HT1080 (cell line): ENCODE data around the gene COLEC12. TPM values are rescaled to one million over a fixed set of nuclear protein-coding genes. Genes with fewer than 3 reads are reported as not detected.
A peak's percentile ranks its signal among the peaks of the same experiment; 100 is the strongest.

Experiments used
- DNase-seq: peaks from one replicate; pipeline ENCODE4 v3.0.0-alpha.2; 2015; ENCODE audit warnings: low read depth
- polyA plus RNA-seq, 2 experiments: library from polyadenylated mRNA; depleted of rRNA; stranded (reverse); fragments of >200 nt; gene quantifications; 2 replicates each; pipeline ENCODE4 v1.2.3, GENCODE V29; 2015
- total RNA-seq: library from RNA; depleted of rRNA; stranded (reverse); fragments of >200 nt; shearing (Covaris generic); gene quantifications from 2 replicates; pipeline ENCODE4 v1.2.3, GENCODE V29; 2014; rRNA removed

Gene COLEC12
- total RNA-seq: not detected in 2 replicates
- polyA plus RNA-seq (2015; cell fraction: cytosol; rRNA removed): 0.01 and 0.10 TPM in 2 replicates
- 0.10 and 0.11 TPM in 2 replicates for polyA plus RNA-seq (2015; cell fraction: nucleus; rRNA removed)

DNA sequence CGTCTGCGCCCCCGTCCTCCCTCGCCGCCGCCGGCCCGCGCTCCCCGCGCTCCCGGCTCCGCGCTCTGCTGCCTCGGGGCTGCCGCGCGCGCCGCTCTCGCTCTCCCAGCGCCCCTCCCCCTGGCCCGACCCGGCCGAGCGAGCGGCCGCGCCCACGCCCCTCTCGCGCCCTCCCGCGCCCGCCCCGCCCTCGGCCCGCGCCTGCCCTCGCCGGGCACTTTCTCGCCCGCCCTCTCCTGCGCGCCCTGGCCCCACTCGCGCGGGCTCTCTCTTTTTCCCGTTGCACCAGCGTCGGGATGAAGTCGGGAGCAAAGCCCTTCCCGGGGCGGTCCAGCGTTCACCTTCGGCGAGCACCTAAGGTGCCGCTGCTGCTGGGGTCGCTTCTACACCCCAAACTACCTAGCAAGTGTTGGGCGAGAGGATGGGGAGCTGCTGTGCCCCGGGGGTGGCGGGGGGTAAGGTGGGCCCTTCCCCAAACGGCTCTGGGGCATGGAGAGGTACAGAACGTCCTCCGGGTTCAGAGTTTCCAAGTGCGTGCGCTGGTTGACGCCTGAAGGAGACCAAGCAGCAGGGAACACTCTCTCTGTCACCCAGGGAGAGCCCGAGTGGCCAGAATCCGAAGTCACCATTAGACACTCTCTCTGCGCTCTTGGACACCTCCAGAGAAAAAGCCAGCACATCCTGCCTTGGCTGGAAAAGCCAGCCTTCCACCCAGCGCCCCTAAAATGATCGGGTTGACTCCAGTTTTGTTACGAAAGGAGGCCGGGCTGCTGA, at the start of gene COLEC12:
TSS of gene COLEC12 (minus strand) at position 70 of the 774 bp plus-strand sequence. CDS start 187 bp downstream, outside the sequence.
- DNase-seq: no peak

GRCh38 chr18:549967-550366, 49.5 kb upstream of the COLEC12 start:
- DNase-seq: no peak

DNA sequence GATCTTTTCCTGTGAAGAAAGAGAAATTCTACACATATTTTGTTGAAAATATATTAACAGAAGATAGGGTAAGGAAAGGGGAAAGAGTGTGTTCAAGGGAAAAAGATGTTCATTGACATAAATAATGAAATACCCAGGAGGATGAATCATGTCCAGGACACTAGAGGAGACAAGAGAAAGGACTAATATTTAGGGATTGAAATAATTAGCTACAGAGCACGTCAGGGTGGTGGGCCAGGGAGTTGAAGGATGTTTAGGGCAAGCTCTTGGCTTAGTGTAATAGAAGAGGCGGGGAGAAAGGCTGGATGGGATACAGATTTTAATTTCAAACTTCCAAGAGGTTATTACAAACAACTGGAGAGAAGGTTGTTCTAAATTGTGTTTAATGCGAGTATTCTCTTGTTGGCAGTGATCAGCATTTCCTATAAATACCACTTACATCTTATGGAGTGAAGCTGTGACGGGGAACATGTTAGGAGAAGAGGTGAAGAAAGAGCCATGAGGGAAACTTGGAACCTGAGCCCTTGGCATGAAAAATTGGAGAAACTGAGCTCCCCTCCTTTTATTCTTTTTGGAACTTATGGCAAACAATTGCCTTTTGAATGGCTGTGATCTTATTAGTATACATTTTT, 43.1 kb upstream of the COLEC12 start:
- no peak for DNase-seq

GRCh38 chr18:533995-534601, 33.6 kb upstream of the COLEC12 start:
- no peak for DNase-seq

DNA sequence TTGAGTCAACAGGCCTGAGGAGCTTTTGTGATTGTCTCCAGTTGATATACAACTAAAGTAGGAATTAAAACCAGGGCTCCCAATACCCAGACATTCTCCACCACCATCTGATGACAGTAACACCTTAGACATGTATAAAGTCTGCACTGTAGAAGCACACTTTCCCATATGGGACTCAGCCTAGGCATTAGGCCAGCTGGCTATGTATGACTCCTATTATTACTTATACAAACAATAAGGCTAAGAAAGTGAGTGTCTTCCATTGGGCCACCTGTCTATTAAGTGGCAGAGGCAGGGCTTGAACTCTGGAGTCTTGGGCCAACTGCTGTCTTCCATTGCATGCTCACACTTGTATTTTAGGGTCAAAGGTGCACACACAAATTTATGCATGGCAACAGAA, 32.1 kb upstream of the COLEC12 start:
- DNase-seq: no peak

- no peak for DNase-seq
These were observed 31.5 kb upstream of the COLEC12 start for GRCh38 chr18:532018-532417.

DNA sequence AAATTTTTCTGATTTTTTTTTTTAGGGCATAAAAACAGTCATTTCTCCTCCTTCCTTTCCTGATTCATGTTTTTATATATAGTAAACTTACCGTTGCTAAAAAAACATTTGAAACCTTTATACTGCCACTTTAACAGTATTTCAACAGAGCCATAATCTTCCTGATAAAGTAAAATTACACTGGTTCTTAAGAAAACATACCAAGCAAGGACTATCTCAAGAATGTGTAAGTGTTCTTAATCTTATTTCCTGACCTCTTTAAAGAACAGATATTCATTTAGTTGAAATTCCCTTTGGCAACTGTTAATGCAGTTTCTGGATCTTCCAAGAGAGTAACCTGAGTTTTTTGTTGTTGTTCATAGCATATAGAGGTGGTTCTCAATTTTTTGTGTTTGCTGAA, 26.6 kb upstream of the COLEC12 start:
- no peak for DNase-seq

DNA sequence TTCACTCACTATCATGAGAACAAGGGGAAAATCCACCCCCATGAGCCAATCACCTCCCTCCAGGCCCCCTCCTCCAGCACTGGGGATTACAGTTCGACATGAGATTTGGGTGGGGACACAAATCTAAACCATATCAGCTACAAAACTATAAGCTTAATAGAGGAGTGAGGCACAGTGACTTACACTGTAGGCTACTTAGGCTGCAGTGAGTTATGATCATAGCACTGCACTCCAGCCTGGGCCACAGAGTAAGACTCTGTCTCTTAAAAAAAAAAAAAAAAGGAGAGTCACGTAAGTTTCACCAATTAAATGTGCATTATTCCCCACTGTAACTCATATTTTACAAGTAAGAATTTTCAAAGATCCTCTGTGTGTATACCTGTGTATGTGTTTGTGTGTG, 26.2 kb upstream of the COLEC12 start:
- DNase-seq: no peak

DNA sequence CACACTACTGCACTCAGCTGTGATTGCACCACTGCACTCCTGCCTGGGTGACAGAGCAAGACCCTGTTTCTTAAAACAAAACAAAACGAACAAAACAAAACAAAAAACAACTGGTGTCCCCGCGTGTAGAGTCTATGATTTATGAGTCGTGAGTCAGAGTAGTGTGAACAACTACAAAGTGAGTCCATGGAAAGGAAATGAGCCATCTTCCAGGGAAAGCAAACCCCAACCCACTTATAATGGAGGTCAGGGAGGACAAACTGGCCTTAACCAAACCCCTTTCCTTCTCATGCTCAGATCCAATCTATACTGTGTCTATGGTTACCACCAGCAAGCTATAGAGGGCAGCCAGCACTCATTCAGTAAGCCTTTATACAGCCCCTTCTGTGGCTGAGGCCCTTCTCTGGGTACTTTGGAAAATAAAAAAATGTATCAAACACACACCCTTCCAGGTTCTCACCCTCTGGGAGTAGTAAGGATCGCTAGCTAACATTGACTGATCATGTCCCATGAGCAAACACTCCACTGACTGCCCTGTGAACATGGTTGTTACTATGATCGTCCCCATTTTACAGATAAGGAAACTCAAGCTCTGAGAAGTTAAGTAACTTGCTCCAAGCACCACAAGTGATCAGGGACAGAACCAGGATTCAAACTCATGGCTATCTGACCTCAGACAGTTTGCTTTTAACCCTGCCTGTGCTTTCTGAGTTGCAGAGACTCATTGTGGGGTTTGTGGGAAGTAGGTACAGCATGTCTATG, 24.7 kb upstream of the COLEC12 start:
- peak; percentile 87 for DNase-seq

DNA sequence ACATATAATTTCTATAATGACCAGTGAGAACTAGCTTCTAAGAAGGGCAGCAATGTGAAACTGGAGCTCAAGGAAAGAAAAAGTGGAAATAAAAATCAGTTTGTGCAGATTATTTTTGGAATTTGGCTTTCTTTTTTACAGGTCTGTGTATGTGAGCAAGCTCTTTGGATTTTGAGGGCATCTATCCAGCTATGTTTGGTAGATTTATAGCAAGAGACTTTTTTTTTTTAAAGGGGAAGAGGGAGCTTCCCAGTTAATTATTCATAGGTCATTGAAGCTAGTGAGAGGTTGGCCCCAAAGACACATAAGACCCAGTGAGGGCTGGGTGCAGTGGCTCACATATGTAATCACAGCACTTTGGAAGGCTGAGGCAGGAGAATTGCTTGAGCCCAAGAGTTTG, 24.0 kb upstream of the COLEC12 start:
- DNase-seq: peak; percentile 26

DNA sequence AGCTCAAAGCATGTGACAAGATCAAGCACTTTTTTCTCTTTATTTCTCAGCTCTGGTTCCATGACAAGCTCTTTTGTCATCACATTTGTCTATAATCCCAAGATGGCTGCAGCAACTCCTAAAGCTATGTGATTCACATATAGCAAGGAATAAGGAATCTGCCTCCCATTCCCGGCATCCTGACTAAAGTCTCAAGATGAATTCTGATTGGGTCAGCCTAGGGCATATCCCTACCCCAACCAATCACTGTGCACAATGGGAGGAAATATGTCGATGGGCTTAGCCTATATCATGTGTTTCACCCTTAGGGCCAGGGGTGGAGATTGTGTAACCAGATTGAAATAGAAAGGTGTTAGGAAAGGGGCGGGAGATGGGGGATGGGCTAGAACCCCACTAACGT, 23.1 kb upstream of the COLEC12 start:
- no peak for DNase-seq

- DNase-seq: peak; percentile 35
These were observed 18.7 kb upstream of the COLEC12 start for GRCh38 chr18:519019-519879.

DNA sequence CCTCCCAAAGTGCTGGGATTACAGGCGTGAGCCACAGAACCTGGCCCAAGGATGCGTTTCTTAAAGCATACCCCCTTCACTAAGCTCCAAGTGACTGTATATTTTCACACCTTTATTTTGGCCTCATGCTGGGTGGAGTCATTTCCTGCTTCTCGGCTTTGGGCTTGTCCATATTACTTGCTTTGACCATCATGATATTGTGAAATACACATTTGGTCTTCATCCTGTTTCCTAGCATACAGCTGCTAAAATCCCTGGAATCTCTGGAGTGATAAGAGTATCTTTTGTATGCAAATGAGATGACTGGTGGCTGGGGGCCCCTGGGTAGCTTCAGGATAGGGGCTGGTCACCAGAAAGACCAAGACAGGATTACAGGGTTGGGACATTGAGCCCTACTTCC, 17.6 kb upstream of the COLEC12 start:
- DNase-seq: peak; percentile 31

GRCh38 chr18:515838-516237, 15.3 kb upstream of the COLEC12 start:
- DNase-seq: no peak

- no peak for DNase-seq
These were observed 14.8 kb upstream of the COLEC12 start for GRCh38 chr18:515156-515815.

GRCh38 chr18:513826-514530, 13.5 kb upstream of the COLEC12 start:
- no peak for DNase-seq

GRCh38 chr18:512957-513356, 12.5 kb upstream of the COLEC12 start:
- no peak for DNase-seq

DNA sequence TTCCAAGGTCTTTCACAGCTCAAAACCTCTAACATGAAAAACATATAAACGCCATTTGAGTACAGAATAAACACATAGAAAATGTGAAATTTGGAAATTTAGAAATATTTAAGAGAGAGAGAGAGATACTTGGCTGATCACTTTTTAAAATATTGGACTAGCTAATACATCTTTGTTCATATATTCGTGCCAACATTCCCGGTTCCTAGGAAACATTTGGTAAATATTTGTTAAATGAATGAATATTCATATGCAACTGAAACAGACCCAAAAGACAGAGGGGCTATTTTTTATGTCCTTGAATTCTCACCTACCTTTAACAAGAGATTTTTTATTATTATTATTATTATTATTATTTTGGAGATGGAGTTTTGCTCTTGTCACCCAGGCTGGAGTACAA, 8.3 kb upstream of the COLEC12 start:
- no peak for DNase-seq

DNA sequence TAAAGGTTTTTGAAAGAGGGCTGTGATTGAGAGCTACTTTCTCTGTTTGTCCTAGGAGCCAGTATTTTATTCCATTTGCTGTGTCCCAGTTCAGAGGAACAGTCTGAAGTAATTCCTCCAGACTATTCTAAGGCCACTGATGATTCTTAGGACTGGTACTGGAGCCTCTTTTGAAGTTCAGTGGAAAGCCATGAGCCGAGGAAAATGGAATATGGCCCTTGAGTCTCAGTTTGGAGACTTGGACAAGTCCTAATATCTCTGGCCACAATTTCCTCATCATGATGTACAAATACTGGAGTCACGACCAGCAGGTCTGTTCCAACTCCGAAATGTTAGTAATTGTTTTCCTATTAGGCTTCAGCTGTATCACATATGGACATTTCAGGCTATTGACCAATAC, 7.1 kb upstream of the COLEC12 start:
- DNase-seq: no peak
